SIG-M5 treated with dmso at 0.1 percent for 504 hours (cell line): ENCODE measurements around the gene DGKI.

Experiments used
- DNase-seq: peaks from one replicate; lab custom pipeline; 2025; ENCODE audit not compliant: unreplicated experiment; lab: John Stamatoyannopoulos, UW

The DGKI gene

GRCh38 chr7:137846827-137847567 lies at the start of gene DGKI:
DGKI (minus strand) TSS chr7:137846974.
- no peak for DNase-seq

GRCh38 chr7:137895301-137896221 lies 48.8 kb upstream of the DGKI start:
- no peak for DNase-seq

- DNase-seq = no peak
Measured at GRCh38 chr7:137893143-137893742, 46.5 kb upstream of the DGKI start.

GRCh38 chr7:137891016-137891655 lies 44.4 kb upstream of the DGKI start:
- no peak for DNase-seq

- no peak for DNase-seq
Measured at GRCh38 chr7:137890449-137890921, 43.7 kb upstream of the DGKI start.

GRCh38 chr7:137888241-137888640 lies 41.5 kb upstream of the DGKI start:
- no peak for DNase-seq

GRCh38 chr7:137886746-137887145 lies 40.0 kb upstream of the DGKI start:
- no peak for DNase-seq

GRCh38 chr7:137886281-137886680 lies 39.5 kb upstream of the DGKI start:
- no peak for DNase-seq

- DNase-seq = no peak
Measured at GRCh38 chr7:137885678-137886077, 38.9 kb upstream of the DGKI start.

- no peak for DNase-seq
Measured at GRCh38 chr7:137882806-137883205, 36.0 kb upstream of the DGKI start.

GRCh38 chr7:137882261-137882668 lies 35.5 kb upstream of the DGKI start:
- peak; percentile 23 for DNase-seq

- DNase-seq = no peak
Measured at GRCh38 chr7:137881607-137882260, 35.0 kb upstream of the DGKI start.

- peak; percentile 66 for DNase-seq
Measured at GRCh38 chr7:137880432-137880831, 33.7 kb upstream of the DGKI start.

GRCh38 chr7:137879357-137880158 lies 32.8 kb upstream of the DGKI start:
- DNase-seq = peak; percentile 1

- DNase-seq = no peak
Measured at GRCh38 chr7:137878333-137878961, 31.7 kb upstream of the DGKI start.

GRCh38 chr7:137877027-137877675 lies 30.4 kb upstream of the DGKI start:
- DNase-seq = no peak

- DNase-seq = no peak
Measured at GRCh38 chr7:137875746-137876145, 29.0 kb upstream of the DGKI start.

GRCh38 chr7:137873979-137874777 lies 27.4 kb upstream of the DGKI start:
- DNase-seq = no peak
